GM13976 (cell line): ENCODE measurements around the gene SS18.

Experiments used
- DNase-seq: peaks from one replicate; pipeline ENCODE4 v3.0.0; 2012; ENCODE audit warnings: low spot score
- in situ Hi-C: fragments of 300-500 bp; cut with MboI; formaldehyde crosslinking; loops from one replicate; pipeline ENCODE4 v1.12.0; 2022; ENCODE audit warnings: low sequenced_read_pairs, mixed read lengths, inconsistent platforms; ENCODE audit not compliant: unreplicated experiment
- TF ChIP-seq, protein P1 (sequence below): IDR thresholded peaks from 2 replicates; pipeline ENCODE4 v1.5.1; 2012; ENCODE audit warnings: borderline replicate concordance, mild to moderate bottlenecking; ENCODE audit not compliant: insufficient read depth; ENCODE audit errors: extremely low read depth, missing control alignments, control extremely low read depth

Gene SS18

DNA sequence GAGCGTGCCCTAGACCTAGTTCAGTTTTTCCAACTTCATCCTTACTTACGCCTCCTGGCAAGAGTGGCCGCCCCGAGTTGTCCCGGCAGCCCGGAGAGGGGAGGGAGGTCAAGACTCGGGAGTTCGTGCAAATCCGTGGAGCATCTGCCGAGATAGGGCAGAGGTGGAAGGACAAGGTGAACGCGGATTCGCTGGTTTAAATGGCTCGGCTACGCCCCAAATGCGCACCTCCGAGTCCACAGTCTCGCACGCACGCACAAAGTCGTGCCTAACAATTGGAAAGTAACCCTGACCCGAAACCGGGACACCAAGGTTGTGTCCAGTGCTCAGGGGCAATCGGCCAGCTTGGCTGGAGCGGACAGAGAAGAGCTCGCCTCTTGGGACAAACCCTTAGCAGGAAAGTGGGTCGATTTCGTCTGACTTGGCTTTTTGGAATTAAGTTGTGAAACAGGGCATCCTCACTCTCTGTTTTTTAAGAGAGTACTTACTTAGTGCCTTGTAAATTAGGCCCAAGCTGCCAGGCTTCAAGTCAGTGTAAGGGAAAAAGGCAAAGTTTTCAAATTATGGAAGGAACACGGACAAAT lies 726 bp upstream of the SS18 start:
- DNase-seq: no peak
- TF ChIP-seq, protein P1, sequence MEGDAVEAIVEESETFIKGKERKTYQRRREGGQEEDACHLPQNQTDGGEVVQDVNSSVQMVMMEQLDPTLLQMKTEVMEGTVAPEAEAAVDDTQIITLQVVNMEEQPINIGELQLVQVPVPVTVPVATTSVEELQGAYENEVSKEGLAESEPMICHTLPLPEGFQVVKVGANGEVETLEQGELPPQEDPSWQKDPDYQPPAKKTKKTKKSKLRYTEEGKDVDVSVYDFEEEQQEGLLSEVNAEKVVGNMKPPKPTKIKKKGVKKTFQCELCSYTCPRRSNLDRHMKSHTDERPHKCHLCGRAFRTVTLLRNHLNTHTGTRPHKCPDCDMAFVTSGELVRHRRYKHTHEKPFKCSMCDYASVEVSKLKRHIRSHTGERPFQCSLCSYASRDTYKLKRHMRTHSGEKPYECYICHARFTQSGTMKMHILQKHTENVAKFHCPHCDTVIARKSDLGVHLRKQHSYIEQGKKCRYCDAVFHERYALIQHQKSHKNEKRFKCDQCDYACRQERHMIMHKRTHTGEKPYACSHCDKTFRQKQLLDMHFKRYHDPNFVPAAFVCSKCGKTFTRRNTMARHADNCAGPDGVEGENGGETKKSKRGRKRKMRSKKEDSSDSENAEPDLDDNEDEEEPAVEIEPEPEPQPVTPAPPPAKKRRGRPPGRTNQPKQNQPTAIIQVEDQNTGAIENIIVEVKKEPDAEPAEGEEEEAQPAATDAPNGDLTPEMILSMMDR: no peak
- in situ Hi-C loops: no loop called here

DNA sequence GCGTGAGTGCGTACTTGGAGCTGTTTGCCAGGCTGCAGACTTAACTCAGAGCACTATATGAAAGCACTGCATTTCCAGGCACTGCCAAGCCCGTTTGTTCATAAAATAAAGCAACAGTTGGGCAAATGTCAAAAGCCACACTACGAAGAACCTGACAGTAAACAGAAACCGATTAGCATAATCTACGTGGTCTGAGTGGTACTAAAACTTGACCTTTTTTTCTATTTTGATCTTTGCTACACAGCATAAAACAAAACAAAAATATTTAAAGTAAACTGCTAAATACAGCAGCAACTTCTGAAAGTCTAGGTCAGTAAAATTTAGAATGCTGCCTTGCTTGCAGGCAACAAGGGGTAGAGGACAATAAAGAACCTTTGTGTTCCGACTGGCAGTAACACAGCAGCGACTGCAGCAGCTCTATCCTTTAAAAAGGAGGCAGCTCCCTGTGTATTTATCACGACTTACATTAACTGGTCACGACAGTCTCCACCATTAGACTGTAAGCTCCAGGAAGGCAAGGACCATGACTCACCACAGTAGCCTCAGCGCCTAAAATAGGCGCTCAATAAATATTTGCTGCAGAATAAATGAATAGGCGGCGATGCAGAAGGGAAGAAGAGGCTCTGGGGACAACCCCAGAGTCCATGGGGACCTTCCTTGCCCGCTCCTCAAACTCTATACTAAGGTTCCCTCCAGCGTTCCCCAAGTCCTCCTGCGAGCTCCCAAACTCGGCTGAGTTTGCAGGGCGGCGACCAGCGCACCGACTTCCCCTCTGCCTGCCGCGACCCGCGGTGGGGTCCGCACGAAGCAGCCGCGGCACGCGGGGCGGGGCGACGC lies 902 bp downstream of the SS18 start:
- TF ChIP-seq, protein P1: no peak
- in situ Hi-C loops: no loop called here
- no peak for DNase-seq

DNA sequence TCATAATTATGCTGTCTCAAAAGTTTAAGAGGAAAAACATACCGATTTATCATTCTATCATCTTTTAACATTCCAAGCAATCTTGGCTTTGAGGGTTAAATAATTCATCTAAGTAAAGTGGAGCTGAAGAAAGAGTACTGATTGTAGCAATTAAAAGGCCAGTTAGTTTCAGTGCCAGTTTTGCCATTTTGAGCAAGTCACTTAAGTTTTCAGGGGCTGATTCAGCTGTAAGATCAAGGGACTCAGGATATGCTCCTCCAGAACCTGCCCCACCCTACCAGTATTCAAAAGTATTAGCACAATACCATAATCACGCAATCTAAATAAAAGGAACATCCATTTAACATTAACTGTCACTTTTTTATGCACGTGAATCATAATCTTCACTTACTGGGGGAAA lies 1.9 kb downstream of the SS18 start:
- no peak for DNase-seq
- in situ Hi-C loops: no loop called here
- TF ChIP-seq, protein P1: no peak

DNA sequence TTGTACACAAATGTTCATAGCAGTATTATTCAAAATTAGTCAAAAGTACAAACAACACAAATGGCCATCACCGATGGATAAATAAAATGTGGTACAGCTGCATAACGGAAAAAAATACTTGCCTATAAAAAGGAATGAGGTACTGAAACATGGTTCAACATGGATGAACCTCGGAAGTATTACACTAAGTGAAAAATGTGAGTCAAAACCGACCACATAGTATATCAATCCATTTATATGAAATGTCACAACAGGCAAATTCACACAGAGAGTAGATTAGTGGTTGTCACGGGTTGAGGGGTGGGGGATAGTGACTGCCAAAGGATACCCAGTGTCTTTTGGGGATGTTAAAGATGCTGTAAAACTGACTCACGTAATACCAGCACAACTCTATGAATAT lies 3.5 kb downstream of the SS18 start:
- in situ Hi-C loops: no loop called here
- no peak for DNase-seq
- TF ChIP-seq, protein P1: no peak

DNA sequence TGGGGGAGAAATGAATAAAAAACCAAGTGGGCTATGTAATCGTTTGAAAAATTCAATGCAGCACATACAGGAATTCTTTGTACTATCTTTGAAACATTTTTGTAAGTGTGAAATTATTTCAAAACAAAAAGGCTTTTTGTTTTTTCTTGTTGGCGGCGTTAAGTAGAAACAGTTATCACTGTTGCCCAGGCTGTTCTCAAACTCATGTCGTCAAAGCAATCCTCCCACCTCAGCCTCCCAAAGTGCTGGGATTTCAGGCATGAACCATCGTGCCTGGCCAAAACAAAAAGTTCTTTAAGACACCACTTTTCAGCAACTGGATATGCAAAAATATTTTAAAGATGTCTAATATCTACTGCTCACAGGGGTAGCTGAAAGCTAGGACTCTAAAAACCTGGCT lies 5.4 kb downstream of the SS18 start:
- in situ Hi-C loops: no loop called here
- no peak for DNase-seq
- TF ChIP-seq, protein P1: no peak

DNA sequence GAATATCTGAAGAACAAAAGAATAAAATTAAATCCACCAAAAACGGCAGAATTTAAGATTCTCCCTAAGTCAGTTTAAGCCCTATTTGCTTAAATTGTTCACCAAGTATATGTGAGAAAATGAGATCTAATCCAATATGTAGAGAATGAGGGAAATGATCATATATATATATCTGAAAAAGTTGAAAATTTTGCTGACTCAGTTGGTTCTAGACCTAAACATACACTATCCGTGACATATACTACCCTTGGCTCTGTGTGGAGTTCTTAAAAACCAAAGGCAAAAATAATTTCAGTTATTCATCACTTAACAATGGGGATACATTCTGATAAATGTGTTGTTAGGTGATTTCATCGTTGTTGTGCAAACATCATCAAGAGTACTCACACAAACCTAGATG lies 7.3 kb downstream of the SS18 start:
- TF ChIP-seq, protein P1: no peak
- in situ Hi-C loops: no loop called here

DNA sequence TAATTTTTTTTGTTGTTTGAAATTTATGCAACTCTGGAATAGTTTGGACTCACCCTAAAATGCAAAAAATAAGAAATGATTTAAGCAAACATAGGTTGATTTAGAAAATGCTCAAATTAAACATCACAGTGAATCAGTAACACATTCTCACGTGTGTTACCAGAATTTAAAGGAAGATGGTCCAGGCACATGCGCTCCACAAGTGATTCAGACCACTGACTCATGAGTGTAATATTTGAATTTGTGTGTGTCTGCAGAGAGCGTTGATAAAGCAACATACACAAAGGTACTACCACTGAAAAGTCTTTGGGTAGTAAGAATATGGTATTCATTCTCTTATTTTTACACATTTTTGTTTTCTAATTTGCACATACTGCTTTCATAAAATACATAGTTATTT lies 7.9 kb downstream of the SS18 start:
- DNase-seq: no peak
- in situ Hi-C loops: no loop called here
- TF ChIP-seq, protein P1: no peak

More for the DNA sequence above, 7.3 kb downstream of the SS18 start:
- no peak for DNase-seq
